ENCODE data around the gene KL.

The KL gene
- total RNA-seq = 0.10 to 0.52 reads per million in 2 donors

DNA sequence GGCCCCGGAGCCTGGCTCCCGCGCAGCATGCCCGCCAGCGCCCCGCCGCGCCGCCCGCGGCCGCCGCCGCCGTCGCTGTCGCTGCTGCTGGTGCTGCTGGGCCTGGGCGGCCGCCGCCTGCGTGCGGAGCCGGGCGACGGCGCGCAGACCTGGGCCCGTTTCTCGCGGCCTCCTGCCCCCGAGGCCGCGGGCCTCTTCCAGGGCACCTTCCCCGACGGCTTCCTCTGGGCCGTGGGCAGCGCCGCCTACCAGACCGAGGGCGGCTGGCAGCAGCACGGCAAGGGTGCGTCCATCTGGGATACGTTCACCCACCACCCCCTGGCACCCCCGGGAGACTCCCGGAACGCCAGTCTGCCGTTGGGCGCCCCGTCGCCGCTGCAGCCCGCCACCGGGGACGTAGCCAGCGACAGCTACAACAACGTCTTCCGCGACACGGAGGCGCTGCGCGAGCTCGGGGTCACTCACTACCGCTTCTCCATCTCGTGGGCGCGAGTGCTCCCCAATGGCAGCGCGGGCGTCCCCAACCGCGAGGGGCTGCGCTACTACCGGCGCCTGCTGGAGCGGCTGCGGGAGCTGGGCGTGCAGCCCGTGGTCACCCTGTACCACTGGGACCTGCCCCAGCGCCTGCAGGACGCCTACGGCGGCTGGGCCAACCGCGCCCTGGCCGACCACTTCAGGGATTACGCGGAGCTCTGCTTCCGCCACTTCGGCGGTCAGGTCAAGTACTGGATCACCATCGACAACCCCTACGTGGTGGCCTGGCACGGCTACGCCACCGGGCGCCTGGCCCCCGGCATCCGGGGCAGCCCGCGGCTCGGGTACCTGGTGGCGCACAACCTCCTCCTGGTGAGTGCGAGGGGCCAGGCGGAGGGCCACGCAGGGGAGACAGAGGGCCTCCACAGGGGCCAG, at the start of gene KL:
Gene KL (plus strand): TSS at position 10 of the 909 bp plus-strand sequence. CDS start 18 bp downstream, at position 28.
- DNase-seq = no peak

DNA sequence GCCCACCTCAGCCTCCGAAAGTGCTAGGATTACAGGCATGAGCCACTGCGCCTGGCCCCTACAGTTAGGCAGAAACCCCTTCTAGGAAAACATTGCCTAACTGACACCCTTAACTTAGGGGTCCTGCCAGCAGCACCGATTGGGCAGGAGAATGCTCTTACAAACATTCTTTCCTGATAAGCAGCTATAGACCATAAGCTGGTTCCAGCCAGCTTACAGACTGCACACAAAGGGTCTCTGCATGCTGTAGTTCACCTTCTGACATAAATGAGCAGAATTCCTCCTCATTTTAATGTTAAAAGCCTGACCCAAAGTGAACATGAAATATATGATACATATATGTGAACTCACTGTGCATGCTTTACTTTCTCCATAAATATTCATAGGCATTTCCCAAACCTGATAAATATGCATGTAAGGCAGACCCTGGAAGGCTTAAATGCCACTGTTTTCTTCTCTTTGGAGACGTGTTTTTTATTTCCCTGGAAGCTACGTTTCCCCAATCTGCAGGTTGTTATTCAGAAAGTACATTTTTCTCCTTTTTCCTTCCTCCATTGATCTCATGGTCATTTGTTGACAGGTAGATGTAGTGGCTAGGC, 48.5 kb upstream of the KL start:
- DNase-seq = no peak

DNA sequence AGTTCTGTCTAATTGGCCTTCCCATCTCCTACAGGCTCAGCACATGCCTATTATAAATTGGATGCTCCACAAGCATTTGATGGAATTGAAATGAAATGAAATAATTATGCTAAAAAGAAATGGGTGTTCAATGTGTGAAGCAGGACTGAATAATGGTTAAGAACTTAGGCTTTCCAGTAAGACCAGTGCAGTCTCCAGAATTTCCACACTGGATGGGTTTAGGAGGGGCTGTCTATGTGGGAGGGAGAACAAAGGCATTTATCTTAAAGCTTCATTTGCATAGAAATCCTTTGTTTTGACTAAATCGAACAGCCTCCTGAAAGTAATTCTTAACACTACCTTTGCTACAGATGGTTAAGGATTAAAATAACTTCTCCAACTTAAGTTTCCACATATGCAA, 47.9 kb upstream of the KL start:
- DNase-seq = no peak

DNA sequence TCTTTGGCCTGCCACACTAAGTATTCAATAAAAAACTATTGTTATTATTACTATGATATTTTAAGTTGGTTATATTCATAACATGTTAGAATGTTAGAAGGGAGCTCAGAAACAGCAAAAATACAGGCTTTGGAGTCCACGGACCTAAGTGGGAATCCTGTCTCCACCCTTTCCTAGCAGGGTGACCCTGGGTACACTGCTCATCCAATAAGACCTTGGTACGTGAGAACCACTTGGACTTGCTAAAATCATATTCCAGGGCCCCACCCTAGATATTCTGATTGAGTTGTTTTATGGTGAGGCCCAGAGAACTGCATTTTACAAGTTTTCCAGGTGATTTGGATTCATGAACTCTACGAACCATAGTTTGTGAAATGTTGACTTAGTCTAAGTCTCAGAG, 47.4 kb upstream of the KL start:
- no peak for DNase-seq

DNA sequence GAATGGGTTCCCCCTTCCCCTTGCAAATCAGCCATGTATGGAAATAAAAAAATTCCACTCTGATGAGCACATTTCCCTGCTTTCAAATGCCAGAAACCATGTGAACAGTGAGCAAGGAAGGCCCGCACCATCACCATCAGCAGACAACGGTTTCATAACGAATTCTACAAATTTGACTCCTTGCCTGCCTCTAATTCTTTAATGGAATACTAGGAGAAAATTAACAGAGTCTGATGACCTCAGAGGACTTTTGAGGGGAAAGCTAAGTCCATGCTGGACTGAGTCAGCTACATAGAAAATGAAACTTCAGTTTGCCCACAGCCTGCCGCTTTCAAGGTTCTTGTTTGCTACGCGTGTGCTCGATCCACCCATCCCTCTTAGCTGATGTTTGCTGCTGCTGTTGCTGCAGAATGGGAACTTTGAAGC, 46.7 kb upstream of the KL start:
- no peak for DNase-seq

DNA sequence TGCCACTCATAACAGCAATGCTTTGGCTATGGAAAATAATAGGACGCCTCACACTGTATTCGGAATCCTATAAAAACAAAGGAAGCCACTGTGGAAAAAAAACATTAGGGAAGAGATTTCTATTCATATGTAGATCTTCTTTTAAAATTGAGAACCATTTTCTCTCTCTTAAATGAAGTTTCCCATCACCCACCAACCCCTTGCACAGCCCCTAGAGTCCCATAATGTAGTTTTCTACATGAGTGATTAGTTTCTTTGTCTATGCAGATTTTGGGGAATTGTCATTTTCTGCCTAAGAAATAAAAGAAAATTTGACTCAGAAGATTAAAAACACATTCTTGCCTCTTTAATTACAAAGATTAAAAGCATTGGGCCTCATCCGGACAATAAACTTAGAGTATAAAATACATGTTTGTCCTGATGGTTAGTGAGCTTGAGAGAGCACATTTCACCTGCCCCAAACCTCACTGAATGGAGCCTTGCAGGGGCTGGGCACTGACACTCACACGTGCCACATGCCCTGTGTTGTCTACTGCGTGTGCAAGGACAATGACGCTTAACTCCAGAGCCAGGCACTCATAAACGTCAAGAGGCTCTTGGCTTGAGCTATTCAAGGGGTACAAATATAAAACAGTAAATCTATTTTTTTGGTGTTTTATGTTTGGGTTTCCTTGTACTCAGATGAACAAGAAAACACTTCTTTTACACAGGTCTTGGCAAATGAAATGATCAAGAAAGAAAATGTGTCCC, 40.0 kb upstream of the KL start:
- no peak for DNase-seq

DNA sequence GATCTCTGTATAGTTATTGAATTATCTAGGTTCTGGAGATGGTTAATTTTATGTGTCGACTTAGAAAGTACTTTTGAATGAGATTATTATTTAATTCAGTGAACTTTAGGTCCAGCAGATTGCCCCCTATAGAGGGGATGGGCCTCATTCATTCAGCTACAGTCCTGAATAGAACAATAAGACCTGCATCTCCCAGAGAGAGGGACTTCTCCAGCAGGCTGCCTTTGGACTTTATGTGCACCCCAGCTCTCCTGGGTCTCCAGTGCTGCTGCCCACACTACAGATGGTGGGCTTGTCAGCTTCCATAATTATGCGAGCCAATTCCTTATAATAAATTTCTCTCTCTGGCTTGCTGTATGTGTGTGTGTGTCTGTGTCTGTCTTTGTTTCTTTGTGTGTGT, 39.3 kb upstream of the KL start:
- DNase-seq = no peak

DNA sequence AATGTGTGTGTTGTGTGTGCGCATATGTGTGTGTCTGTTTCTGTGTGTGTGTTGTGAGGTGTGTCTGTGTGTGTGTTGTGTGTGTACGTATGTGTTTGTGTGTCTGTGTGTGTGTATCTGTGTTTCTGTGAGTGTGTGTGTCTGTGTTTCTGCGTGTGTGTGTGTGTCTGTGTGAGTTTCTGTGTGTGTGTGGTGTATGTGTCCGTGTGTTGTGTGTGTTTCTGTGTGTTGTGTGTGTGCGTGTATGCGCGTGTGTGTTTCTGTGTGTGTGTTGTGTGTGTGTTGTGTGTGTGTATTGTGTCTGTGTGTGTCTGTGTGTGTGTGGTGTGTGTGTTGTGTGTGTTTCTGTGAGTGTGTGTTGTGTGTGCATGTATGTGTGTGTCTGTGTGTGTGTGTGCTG, 38.9 kb upstream of the KL start:
- DNase-seq = no peak

DNA sequence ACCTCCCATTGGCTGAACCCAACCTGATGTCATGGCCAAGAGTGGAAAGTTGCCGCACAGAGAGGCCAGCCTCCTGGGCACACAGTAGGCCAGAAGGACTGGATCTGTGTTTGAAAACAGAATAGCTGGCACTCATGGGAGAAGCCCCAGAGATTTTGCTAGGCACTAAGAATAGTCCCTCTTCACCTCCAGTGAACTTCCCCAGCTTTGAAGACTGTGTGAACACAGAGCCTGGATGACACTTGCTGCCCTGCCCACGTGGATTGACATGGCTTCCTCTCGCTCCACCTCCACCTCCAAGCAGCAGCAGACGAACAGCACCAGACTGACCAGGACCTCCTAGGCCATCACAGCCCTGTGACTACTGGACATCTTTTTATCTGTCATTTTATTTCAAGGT, 37.9 kb upstream of the KL start:
- DNase-seq = no peak

DNA sequence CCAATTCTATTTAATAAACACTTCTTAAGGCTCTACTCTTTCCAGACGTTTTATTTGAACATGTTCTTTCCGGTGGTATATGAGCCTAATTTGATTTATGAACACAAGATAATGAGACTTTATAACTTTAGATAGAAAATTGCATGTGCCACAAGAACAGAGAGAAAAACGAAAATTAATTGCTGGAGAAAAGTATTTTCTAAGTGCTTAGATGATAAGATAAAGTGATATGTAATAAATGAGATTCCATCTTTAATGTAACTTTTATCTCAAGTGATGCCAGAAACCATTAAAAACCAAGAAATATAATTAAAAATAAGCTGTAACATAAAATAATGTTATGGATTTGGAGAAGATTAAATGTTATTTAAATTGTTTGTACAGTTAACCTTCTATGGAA, 33.2 kb upstream of the KL start:
- DNase-seq = no peak

DNA sequence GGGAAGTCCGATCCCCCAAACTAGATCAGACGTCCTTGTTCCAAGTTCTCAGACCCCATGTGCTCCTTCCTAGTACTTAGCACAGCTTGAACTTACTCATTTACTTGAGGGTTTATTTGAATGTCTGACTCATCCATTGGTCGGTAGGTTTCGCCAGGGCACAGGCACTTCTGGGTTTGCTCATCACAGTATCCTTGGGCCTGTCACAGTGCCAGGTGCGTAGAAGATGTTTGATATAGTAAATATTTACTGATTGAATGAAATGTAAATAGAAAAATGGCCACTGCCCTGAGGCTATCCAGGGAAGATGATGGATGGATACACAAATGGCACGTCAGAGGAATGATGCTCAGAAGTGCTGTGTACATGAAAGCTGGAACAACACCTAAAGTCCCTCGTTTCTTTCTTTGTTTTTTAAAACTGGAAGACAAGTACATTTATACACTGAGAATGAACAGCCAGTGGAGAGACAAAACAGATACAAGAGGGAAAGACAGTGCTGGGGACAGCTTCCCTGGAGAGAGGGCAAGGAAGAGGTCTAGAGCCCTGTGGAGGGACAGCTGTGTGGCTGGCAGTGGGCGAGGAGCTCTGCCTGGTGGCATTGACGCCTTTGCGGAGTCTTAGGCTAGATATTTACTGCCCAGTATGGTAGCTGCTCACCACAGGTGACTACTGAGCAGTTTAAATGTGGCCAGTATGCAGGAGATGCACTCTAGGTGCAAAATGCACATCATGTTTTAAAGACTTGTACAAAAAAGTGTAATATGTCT, 31.2 kb upstream of the KL start:
- DNase-seq = no peak

DNA sequence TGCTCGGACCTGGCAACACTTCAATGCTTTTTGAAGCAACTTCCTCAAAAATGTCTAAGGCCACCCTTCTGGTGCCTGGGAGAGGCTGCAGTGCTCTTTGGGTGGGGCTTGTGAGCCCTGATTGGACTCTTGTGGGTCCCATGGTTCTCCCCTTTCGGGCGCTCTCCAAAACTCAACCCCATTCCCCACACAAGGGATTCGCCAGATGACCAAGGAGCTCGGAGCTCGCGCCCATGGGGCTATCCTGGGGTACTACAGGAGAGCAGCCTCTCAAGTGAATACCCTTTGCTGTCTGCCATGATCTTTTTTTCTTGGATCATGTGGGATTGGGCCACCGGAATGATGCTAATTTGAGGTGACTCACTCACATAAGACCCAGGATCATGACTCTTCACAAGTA, 29.7 kb upstream of the KL start:
- no peak for DNase-seq

DNA sequence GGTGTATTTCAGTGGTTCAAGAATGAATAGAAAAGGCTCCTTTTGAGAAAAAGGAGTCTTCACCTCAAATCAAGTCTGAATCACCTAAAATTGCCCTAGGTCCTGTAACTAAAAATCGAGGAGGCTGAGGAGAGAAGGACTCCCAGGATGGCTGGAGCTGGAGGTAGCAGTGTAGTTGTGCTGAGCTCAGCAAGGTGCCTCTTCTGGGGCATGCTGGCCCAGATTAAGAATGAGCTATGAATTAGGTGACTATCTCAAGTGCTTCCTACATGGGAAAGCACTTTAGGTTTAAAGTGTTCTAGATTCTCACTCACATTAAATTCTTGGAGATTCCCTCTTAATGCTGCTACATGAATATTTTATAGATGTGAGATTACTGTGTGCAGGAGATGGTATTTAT, 28.8 kb upstream of the KL start:
- no peak for DNase-seq

DNA sequence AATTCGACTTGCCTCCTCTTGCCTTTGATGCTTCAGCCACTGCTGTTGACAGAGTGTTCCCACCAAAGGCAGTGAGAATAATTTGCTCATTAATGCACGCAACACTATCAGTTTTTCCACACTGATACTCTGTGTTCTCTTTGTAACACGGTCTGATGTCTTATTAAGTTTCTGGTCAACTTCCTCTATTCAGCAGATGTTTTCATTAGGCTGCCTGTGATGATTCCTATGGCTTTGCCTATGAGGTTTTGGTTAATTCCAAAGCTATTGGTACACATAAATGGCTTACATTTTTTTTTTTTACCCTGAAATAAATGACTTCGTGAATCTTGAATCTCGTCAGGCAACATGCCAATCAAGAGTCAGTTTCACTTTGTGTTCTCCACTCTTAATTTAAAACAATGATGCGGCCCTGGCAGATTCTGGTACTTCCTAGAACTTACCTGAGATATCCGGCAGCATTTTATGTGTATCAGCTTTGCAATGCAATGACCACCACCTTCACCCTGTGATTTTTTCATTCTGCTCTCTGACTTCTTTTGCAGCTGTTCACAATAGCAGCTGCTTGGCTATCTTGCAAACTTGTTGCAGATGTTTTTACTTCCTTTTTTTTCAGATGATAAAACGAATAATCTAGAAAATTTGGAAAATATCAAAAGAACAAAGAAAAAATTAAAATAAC, 27.5 kb upstream of the KL start:
- DNase-seq = no peak

DNA sequence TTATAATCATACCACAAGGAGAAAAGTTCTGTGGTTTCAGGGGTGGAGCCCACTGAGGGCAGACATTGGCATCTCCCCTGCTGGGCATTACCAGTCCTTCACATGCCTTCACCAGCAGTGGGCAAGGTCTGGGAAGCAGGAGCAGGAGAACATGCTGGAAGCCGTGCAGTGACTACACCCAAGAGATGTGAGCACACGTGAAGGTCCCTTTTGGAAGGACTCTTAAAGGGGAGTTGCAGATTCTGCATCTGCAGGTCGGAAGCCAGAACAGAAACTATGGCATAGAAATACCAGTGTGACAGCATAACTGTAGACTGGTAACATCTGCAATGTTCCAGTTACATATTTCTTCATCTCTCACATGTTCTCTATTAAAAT, 26.9 kb upstream of the KL start:
- no peak for DNase-seq

DNA sequence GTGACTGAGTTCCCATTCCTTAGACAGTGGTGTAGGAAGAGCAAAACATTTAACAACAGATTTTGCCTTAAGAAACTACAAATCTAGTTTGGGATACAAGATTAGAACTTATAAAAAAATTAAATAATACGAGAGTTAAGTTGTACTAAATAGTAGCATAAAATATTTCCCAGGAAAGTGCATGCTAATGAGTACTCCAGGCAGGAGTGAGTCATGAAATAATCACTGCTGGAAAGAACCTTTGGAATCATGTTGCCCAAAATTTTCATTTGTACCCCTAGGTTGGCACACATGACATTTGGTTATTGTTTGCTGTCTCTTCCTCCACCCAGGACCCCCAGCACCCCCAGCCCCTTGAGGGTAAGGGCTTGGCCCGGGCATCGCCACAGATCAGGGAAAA, 26.3 kb upstream of the KL start:
- DNase-seq = no peak

DNA sequence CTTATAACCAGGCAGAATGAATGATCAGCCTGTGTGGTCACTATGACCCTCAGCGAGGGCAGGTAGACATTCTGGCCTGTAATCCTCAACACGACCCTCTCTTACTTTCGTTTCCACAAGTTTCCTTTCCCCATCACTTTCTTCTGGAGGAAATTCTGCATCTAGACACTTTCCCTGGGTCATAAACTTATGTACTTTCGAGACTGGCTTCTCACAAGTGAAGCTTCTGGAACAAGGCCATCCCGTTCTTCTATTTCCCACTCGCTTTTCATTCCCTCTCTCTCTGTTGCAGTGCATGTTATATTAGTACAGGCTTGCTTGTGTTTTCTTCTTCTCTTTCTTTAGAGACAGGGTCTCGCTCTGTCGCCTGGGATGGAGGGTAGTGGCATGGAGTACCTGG, 23.1 kb upstream of the KL start:
- DNase-seq = no peak

DNA sequence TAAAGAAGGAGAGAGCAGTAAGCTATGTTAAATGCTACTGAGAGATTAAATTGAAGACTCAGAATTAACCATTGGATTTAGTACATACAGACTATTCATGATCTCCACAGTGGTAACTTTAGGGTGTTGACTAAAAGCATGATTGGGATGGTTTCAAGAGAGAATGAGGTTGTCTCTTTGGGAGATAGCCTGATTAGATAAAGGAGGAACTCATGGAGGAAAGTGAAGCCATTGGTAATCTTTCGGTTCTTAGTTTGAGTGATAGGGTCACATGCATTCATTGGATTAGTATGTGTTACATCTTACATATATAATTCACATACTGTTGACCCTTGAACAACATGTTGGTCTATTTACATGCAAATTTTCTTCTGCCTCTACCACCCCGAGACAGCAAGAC, 18.8 kb upstream of the KL start:
- DNase-seq = no peak

DNA sequence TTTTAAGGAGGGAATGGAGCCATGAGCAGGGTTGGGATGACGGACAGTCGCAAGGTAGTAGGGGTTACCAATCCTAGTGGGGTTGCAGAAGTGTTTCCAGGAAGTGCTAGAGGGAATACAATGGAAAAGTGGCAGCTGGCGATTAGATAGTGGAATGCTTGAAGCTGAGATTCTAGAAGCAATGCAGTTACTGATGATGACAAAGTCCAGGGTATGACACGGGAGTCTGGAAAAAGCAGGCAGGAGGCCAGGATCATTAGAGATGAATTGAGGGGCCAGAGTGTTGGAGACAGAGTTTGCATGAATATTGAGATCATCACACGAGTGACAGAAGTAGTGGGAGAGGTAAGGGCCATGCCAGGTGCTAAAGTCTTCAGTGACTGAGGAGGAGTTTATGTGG, 17.3 kb upstream of the KL start:
- no peak for DNase-seq

DNA sequence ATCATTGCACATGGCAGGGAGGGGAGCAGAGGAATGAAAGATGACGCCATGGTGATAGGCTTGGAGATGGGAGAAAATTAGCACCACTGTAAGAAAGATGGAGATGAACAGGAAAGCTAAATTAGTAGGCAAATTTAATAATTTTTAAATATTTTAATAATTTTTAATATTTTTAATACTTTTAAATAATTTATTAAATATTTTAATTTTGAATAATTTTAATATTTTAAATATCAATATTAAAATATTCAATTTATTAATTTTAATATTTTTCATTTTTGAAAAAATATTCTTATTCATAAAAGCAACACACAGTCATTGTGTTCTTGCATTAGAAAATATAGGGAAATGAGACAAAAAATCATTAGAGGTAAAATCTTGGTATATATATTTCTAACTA, 15.9 kb upstream of the KL start:
- no peak for DNase-seq

DNA sequence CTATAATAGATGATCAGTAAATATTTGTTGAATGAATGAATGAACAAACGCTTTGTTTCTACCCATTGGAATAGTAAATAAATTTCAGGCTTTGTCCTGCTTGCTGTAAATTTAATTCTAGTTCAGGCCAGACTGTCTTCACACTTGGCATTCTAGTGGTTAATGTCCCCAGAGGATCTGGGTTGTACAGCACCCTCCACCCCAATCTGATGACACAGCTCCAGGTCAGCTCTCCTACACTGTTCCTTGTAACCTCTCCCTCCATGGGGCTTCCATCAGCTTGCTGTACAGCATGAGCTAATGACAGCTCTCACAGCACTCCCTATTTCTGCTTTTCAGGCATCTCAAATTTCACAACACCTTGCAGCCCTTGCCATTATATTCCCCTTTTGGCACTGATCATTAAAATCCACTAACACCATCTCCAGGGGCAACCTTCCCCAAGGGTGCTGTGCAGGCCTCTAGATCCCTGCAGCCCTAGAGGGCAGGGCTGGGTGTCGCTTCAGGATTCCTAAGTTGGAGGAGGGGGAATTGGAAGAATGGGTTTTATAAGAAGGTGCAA, 12.7 kb upstream of the KL start:
- DNase-seq = no peak

DNA sequence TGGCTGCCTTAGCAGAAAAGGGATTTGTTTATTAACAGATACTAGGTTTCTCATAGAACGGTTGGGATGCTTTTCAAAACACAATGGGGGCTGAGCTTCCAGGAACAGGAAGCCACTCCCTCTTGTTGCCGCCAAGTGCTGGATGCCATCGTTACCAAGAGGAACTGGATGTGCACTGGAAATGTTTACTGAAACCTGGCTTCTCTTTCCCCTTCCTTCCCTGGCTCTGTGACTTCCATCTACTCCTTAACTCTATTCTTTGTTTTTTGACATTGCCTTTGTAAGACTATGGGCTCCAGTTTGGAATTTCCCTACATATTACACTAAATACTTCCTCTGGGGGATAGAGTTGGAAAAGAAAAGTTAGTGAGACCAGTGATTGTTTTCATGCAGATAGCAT, 11.7 kb upstream of the KL start:
- no peak for DNase-seq

Measured in activated gamma-delta T cell (primary cell).